Measurements from ENCODE around the gene GUCD1.

- TF ChIP-seq, protein P1, sequence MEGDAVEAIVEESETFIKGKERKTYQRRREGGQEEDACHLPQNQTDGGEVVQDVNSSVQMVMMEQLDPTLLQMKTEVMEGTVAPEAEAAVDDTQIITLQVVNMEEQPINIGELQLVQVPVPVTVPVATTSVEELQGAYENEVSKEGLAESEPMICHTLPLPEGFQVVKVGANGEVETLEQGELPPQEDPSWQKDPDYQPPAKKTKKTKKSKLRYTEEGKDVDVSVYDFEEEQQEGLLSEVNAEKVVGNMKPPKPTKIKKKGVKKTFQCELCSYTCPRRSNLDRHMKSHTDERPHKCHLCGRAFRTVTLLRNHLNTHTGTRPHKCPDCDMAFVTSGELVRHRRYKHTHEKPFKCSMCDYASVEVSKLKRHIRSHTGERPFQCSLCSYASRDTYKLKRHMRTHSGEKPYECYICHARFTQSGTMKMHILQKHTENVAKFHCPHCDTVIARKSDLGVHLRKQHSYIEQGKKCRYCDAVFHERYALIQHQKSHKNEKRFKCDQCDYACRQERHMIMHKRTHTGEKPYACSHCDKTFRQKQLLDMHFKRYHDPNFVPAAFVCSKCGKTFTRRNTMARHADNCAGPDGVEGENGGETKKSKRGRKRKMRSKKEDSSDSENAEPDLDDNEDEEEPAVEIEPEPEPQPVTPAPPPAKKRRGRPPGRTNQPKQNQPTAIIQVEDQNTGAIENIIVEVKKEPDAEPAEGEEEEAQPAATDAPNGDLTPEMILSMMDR (IDR thresholded peaks at IDR 0.05), result no peak
- TF ChIP-seq POLR2A (IDR thresholded peaks at IDR 0.05) (no peak), EP300 (IDR thresholded peaks at IDR 0.05; ENCODE audit: low read depth) (no peak)
Measured at GRCh38 chr22:24536089-24536488, 18.8 kb downstream of the GUCD1 start.
